Measurements from ENCODE around the gene CALCOCO2. TPM values are rescaled to one million over a fixed set of nuclear protein-coding genes. Genes with fewer than 3 reads are reported as not detected.
A peak's percentile ranks its signal among the peaks of the same experiment; 100 is the strongest.

The CALCOCO2 gene
- total and polyA plus RNA-seq, 2 of the 13 experiments (the other 11 are each of a cell fraction or from before 2014, with no cell fraction given) = 72.9 to 111 TPM

DNA sequence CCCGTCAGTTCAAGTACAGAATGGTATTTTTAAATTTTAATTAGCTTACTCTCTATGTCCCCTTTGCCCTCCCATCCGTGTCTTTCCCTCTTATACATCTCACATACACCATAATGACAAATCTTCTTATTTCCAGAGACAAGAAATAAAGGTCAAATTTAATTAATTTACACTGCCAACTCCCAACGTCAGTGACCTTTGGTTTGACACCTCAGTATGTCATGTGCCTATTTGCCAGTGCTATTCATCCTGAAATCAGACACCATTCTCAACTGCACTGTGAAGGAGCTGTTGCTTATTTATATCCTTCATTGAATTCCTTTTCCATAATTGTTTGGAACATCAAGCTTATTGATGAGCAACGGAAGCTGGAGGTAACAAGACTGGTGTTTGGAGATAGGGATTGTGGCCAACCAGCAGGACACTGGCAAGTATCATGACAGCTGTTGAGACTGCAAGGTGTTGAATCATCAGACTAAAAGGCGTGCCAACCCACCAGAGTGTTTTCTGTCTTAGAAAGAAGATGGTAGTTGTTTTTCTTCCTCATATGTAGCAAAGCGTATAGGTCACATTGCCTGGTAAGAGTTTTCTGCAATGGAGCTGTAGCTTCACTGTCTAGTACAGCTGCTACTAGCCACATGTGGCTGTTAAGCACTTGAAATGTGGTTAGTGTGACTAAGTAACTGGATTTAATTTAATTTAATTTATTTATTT lies 12.5 kb downstream of the CALCOCO2 start:
- ATAC-seq = no peak
- Histone ChIP-seq H3K27ac (ENCODE audit: extremely low read length, insufficient read depth, low read length) (no peak overlapping the region), H2AFZ (ENCODE audit: low read length) (no peak overlapping the region), H3K36me3 (replicated peaks in 1 of 2; ENCODE audit: control insufficient read depth in 1 of 2, insufficient read depth in 2 of 2, low read length in 2 of 2) (peaks cover 11 to 46% of the 10 kb centered on the region in 2 experiments), H3K27me3 (ENCODE audit: control insufficient read depth in 1 of 2, insufficient read depth in 2 of 2, low read length in 2 of 2) (no peaks in the 10 kb centered on the region), H3K79me2 (ENCODE audit: insufficient read depth, low read length) (peaks cover 5% of the 10 kb centered on the region), H3K9ac (ENCODE audit: insufficient read depth, low read depth, low read length) (no peak overlapping the region), H3K4me2 (ENCODE audit: low read depth, low read length) (no peak overlapping the region), H3K9me3 (ENCODE audit: low read length) (no peaks in the 10 kb centered on the region), H3K4me3 (replicated peaks in 1 of 3; ENCODE audit: insufficient read depth in 1 of 3, low read depth in 2 of 3, low read length in 3 of 3) (no peak overlapping the region), H3K4me1 (ENCODE audit: insufficient read depth, low read length) (0 out of 2 replicates have a peak, but pooled peaks cover 8% of the 10 kb centered on the region), H4K20me1 (ENCODE audit: insufficient read depth, low read length) (no peaks in the 10 kb centered on the region)
- no peak for FAIRE-seq
- 95% methylated on average over 6 of the region's 6 CpGs for WGBS (ENCODE audit: low lambda C conversion rate)
- ChIA-PET POLR2A (interaction anchor here (1.2 kb wide), 1 partner anchor 12 kb away, joined by 3 read pairs; no protein-coding TSS in a partner anchor), CTCF (ENCODE audit: low intra/inter-chr PET ratio, low total read pairs) (no interaction called here)
- no peak for DNase-seq (ENCODE audit: low spot score)
- in situ Hi-C loops (cut with HindIII; ENCODE audit: extremely low pct_ligation_motif_present, low pct_unique_long_range_greater_than_20kb) = no loop called here
- TF ChIP-seq, protein P1, sequence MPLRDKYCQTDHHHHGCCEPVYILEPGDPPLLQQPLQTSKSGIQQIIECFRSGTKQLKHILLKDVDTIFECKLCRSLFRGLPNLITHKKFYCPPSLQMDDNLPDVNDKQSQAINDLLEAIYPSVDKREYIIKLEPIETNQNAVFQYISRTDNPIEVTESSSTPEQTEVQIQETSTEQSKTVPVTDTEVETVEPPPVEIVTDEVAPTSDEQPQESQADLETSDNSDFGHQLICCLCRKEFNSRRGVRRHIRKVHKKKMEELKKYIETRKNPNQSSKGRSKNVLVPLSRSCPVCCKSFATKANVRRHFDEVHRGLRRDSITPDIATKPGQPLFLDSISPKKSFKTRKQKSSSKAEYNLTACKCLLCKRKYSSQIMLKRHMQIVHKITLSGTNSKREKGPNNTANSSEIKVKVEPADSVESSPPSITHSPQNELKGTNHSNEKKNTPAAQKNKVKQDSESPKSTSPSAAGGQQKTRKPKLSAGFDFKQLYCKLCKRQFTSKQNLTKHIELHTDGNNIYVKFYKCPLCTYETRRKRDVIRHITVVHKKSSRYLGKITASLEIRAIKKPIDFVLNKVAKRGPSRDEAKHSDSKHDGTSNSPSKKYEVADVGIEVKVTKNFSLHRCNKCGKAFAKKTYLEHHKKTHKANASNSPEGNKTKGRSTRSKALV (CRISPR knock-in tag; IDR thresholded peaks at IDR 0.05) = no peak
- TF ChIP-seq, protein P2, sequence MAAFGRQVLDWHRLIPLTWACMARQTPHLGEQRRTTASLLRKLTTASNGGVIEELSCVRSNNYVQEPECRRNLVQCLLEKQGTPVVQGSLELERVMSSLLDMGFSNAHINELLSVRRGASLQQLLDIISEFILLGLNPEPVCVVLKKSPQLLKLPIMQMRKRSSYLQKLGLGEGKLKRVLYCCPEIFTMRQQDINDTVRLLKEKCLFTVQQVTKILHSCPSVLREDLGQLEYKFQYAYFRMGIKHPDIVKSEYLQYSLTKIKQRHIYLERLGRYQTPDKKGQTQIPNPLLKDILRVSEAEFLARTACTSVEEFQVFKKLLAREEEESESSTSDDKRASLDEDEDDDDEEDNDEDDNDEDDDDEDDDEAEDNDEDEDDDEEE (CRISPR knock-in tag; IDR thresholded peaks at IDR 0.05) = no peak
- TF ChIP-seq ZNF30 (CRISPR knock-in tag; IDR thresholded peaks at IDR 0.05) (no peak), REXO4 (CRISPR knock-in tag; IDR thresholded peaks at IDR 0.05; ENCODE audit: borderline replicate concordance) (no peak), ADNP (CRISPR knock-in tag; IDR thresholded peaks at IDR 0.05) (no peak), MED1 (CRISPR knock-in tag; IDR thresholded peaks at IDR 0.05) (no peak), PRMT3 (CRISPR knock-in tag; IDR thresholded peaks at IDR 0.05; ENCODE audit: borderline replicate concordance, low read depth) (no peak), RAD51 (IDR thresholded peaks at IDR 0.05; ENCODE audit: borderline replicate concordance) (no peak), ZSCAN22 (CRISPR knock-in tag; IDR thresholded peaks at IDR 0.05) (no peak), MIXL1 (CRISPR knock-in tag; IDR thresholded peaks at IDR 0.05) (no peak), ZNF552 (CRISPR knock-in tag; IDR thresholded peaks at IDR 0.05; ENCODE audit: borderline replicate concordance) (no peak)
- TF ChIP-seq, protein P3, sequence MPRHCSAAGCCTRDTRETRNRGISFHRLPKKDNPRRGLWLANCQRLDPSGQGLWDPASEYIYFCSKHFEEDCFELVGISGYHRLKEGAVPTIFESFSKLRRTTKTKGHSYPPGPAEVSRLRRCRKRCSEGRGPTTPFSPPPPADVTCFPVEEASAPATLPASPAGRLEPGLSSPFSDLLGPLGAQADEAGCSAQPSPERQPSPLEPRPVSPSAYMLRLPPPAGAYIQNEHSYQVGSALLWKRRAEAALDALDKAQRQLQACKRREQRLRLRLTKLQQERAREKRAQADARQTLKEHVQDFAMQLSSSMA (CRISPR knock-in tag; IDR thresholded peaks at IDR 0.05) = no peak
- TF ChIP-seq, protein P4, sequence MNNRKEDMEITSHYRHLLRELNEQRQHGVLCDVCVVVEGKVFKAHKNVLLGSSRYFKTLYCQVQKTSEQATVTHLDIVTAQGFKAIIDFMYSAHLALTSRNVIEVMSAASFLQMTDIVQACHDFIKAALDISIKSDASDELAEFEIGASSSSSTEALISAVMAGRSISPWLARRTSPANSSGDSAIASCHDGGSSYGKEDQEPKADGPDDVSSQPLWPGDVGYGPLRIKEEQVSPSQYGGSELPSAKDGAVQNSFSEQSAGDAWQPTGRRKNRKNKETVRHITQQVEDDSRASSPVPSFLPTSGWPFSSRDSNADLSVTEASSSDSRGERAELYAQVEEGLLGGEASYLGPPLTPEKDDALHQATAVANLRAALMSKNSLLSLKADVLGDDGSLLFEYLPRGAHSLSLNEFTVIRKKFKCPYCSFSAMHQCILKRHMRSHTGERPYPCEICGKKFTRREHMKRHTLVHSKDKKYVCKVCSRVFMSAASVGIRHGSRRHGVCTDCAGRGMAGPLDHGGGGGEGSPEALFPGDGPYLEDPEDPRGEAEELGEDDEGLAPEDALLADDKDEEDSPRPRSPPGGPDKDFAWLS (CRISPR knock-in tag; IDR thresholded peaks at IDR 0.05; ENCODE audit: borderline replicate concordance) = no peak
- TF ChIP-seq, protein P5, sequence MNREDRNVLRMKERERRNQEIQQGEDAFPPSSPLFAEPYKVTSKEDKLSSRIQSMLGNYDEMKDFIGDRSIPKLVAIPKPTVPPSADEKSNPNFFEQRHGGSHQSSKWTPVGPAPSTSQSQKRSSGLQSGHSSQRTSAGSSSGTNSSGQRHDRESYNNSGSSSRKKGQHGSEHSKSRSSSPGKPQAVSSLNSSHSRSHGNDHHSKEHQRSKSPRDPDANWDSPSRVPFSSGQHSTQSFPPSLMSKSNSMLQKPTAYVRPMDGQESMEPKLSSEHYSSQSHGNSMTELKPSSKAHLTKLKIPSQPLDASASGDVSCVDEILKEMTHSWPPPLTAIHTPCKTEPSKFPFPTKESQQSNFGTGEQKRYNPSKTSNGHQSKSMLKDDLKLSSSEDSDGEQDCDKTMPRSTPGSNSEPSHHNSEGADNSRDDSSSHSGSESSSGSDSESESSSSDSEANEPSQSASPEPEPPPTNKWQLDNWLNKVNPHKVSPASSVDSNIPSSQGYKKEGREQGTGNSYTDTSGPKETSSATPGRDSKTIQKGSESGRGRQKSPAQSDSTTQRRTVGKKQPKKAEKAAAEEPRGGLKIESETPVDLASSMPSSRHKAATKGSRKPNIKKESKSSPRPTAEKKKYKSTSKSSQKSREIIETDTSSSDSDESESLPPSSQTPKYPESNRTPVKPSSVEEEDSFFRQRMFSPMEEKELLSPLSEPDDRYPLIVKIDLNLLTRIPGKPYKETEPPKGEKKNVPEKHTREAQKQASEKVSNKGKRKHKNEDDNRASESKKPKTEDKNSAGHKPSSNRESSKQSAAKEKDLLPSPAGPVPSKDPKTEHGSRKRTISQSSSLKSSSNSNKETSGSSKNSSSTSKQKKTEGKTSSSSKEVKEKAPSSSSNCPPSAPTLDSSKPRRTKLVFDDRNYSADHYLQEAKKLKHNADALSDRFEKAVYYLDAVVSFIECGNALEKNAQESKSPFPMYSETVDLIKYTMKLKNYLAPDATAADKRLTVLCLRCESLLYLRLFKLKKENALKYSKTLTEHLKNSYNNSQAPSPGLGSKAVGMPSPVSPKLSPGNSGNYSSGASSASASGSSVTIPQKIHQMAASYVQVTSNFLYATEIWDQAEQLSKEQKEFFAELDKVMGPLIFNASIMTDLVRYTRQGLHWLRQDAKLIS (CRISPR knock-in tag; IDR thresholded peaks at IDR 0.05) = no peak
- intact Hi-C loops (cut with micrococcal nuclease; ENCODE audit: unreplicated experiment) = no loop called here
- BruUV-seq (replicated peaks) = TSS peak; percentile 56
